Urinary bladder (tissue), 2 donors: ENCODE measurements around the gene DOC2A. TPM values are rescaled to one million over a fixed set of nuclear protein-coding genes. Genes with fewer than 3 reads are reported as not detected.

Experiments used
- polyA plus RNA-seq: library from polyadenylated mRNA; stranded (reverse); fragments of 200-250 nt; gene quantifications from one replicate; pipeline ENCODE4 v1.2.3, GENCODE V29; 2013
- total RNA-seq: library from RNA; depleted of rRNA; stranded (reverse); fragments of >200 nt; gene quantifications from one replicate; pipeline ENCODE4 v1.2.3, GENCODE V29; 2014
- donor health status: healthy.

Gene DOC2A
- total and polyA plus RNA-seq, 2 donors, result 0.32 to 0.53 TPM

Other genes with a start within 250 kb of the DOC2A start
- gene ZG16, start 232.8 kb downstream of the DOC2A start, total RNA-seq, result not detected
- gene ZG16, start 232.8 kb downstream of the DOC2A start, polyA plus RNA-seq, result not detected
- 37.0 TPM for gene KIF22, start 220.3 kb downstream of the DOC2A start, total RNA-seq
- gene KIF22, start 220.3 kb downstream of the DOC2A start, polyA plus RNA-seq, result 27.0 TPM
- 136 TPM for gene MAZ, start 204.5 kb downstream of the DOC2A start, total RNA-seq
- gene MAZ, start 204.5 kb downstream of the DOC2A start, polyA plus RNA-seq, result 171 TPM
- 7.9 TPM for gene PRRT2, start 198.8 kb downstream of the DOC2A start, total RNA-seq
- 8.2 TPM for gene PRRT2, start 198.8 kb downstream of the DOC2A start, polyA plus RNA-seq
- 14.1 TPM for gene PAGR1, start 194.9 kb downstream of the DOC2A start, total RNA-seq
- 27.1 TPM for gene PAGR1, start 194.9 kb downstream of the DOC2A start, polyA plus RNA-seq
- gene MVP, start 190.6 kb downstream of the DOC2A start, total RNA-seq, result 42.7 TPM
- 143 TPM for gene MVP, start 190.6 kb downstream of the DOC2A start, polyA plus RNA-seq
- 35.1 TPM for gene CDIPT, start 147.8 kb downstream of the DOC2A start, total RNA-seq
- 179 TPM for gene CDIPT, start 147.8 kb downstream of the DOC2A start, polyA plus RNA-seq
- 7.7 TPM for gene SEZ6L2, start 111.5 kb downstream of the DOC2A start, total RNA-seq
- 1.5 TPM for gene SEZ6L2, start 111.5 kb downstream of the DOC2A start, polyA plus RNA-seq
- gene ASPHD1, start 110.5 kb downstream of the DOC2A start, total RNA-seq, result 0.16 TPM
- 1.1 TPM for gene ASPHD1, start 110.5 kb downstream of the DOC2A start, polyA plus RNA-seq
- 10.4 TPM for gene KCTD13, start 84.8 kb downstream of the DOC2A start, total RNA-seq
- gene KCTD13, start 84.8 kb downstream of the DOC2A start, polyA plus RNA-seq, result 20.9 TPM
- gene TMEM219, start 48.9 kb downstream of the DOC2A start, total RNA-seq, result 43.1 TPM
- gene TMEM219, start 48.9 kb downstream of the DOC2A start, polyA plus RNA-seq, result 120 TPM
- 35.6 TPM for gene TAOK2, start 37.2 kb downstream of the DOC2A start, total RNA-seq
- gene TAOK2, start 37.2 kb downstream of the DOC2A start, polyA plus RNA-seq, result 37.9 TPM
- gene HIRIP3, start 15.4 kb downstream of the DOC2A start, total RNA-seq, result 8.4 TPM
- gene HIRIP3, start 15.4 kb downstream of the DOC2A start, polyA plus RNA-seq, result 27.2 TPM
- gene INO80E, start 14.8 kb downstream of the DOC2A start, total RNA-seq, result 22.3 TPM
- 82.3 TPM for gene INO80E, start 14.8 kb downstream of the DOC2A start, polyA plus RNA-seq
- not detected for gene C16orf92, start 12.2 kb upstream of the DOC2A start, total RNA-seq
- not detected for gene C16orf92, start 12.2 kb upstream of the DOC2A start, polyA plus RNA-seq
- 0.32 TPM for gene TLCD3B, start 20.2 kb upstream of the DOC2A start, total RNA-seq
- gene TLCD3B, start 20.2 kb upstream of the DOC2A start, polyA plus RNA-seq, result 0.22 TPM
- gene ALDOA, start 54.7 kb upstream of the DOC2A start, total RNA-seq, result 126 TPM
- gene ALDOA, start 54.7 kb upstream of the DOC2A start, polyA plus RNA-seq, result 1,530 TPM
- 56.2 TPM for gene PPP4C, start 65.0 kb upstream of the DOC2A start, total RNA-seq
- 93.8 TPM for gene PPP4C, start 65.0 kb upstream of the DOC2A start, polyA plus RNA-seq
- gene TBX6, start 80.9 kb upstream of the DOC2A start, total RNA-seq, result 0.79 TPM
- 2.2 TPM for gene TBX6, start 80.9 kb upstream of the DOC2A start, polyA plus RNA-seq
- gene YPEL3, start 85.2 kb upstream of the DOC2A start, total RNA-seq, result 16.5 TPM
- 117 TPM for gene YPEL3, start 85.2 kb upstream of the DOC2A start, polyA plus RNA-seq
- gene GDPD3, start 102.5 kb upstream of the DOC2A start, total RNA-seq, result 4.6 TPM
- 5.1 TPM for gene GDPD3, start 102.5 kb upstream of the DOC2A start, polyA plus RNA-seq
- gene MAPK3, start 112.2 kb upstream of the DOC2A start, total RNA-seq, result 14.6 TPM
- gene MAPK3, start 112.2 kb upstream of the DOC2A start, polyA plus RNA-seq, result 120 TPM
- 9.6 TPM for gene CORO1A, start 172.6 kb upstream of the DOC2A start, total RNA-seq
- gene CORO1A, start 172.6 kb upstream of the DOC2A start, polyA plus RNA-seq, result 37.2 TPM
- gene BOLA2B, start 182.6 kb upstream of the DOC2A start, total RNA-seq, result 10.2 TPM
- gene BOLA2B, start 182.6 kb upstream of the DOC2A start, polyA plus RNA-seq, result 97.5 TPM
- 15.4 TPM for gene SLX1A, start 182.8 kb upstream of the DOC2A start, total RNA-seq
- 42.7 TPM for gene SLX1A, start 182.8 kb upstream of the DOC2A start, polyA plus RNA-seq
- 3.2 TPM for gene SULT1A3, start 188.2 kb upstream of the DOC2A start, total RNA-seq
- gene SULT1A3, start 188.2 kb upstream of the DOC2A start, polyA plus RNA-seq, result 7.5 TPM
- gene NPIPB13, start 237.5 kb upstream of the DOC2A start, total RNA-seq, result 3.8 TPM
- gene NPIPB13, start 237.5 kb upstream of the DOC2A start, polyA plus RNA-seq, result 3.7 TPM